ENCODE data around the gene CAPN1. TPM values are rescaled to one million over a fixed set of nuclear protein-coding genes. Genes with fewer than 3 reads are reported as not detected.
"Not testable (repeated sequence)": the region's sequence is repeated elsewhere in the genome, so short reads cannot be mapped to it uniquely, and the experiment has no call there.

Gene CAPN1
- polyA plus RNA-seq, 12 donors, result 64.7 to 140 (median 73.6) TPM; not detected in 1

- no peak for DNase-seq
Observed at GRCh38 chr11:65157336-65157735, 24.4 kb upstream of the CAPN1 start.

- DNase-seq, result no peak
Observed at GRCh38 chr11:65159012-65159411, 22.7 kb upstream of the CAPN1 start.

- DNase-seq, result no peak
Observed at GRCh38 chr11:65160643-65161042, 21.1 kb upstream of the CAPN1 start.

GRCh38 chr11:65163684-65164083 lies 18.0 kb upstream of the CAPN1 start:
- DNase-seq, result no peak

GRCh38 chr11:65165410-65166317 lies 16.1 kb upstream of the CAPN1 start:
- DNase-seq, result peak; percentile 43

GRCh38 chr11:65166893-65167292 lies 14.8 kb upstream of the CAPN1 start:
- DNase-seq, result no peak

- no peak for DNase-seq
Observed at GRCh38 chr11:65167656-65168055, 14.1 kb upstream of the CAPN1 start.

DNA sequence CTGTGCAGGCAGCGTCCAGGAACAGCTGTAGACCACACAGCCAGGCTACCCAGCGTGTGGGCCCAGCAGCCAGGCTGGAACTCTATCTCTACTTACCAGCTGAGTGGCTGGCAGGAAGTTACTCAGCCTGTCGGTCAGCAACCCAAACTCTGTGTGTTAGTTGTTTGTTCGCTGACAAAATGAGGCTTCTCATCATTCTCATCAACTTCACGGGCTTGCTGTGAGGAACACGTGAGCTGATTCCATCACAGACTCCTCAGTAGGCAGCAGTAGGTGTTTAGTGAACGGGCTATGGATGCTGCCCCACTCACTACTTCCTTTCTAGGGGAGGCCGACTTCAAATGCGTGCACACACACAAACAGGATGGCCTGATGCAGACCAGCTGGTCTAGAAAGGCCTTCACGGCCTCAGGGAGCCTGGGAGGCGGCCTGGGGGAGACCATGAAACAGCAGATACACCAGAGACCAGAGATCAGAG lies 12.5 kb upstream of the CAPN1 start:
- no peak for DNase-seq

GRCh38 chr11:65170058-65170534 lies 11.6 kb upstream of the CAPN1 start, which contains the start of gene SPDYC:
Gene SPDYC (plus strand): TSS chr11:65170233. CDS start chr11:65171358, 1,125 bp downstream.
- DNase-seq, result no peak

GRCh38 chr11:65172600-65172999 lies 9.1 kb upstream of the CAPN1 start:
- no peak for DNase-seq

DNA sequence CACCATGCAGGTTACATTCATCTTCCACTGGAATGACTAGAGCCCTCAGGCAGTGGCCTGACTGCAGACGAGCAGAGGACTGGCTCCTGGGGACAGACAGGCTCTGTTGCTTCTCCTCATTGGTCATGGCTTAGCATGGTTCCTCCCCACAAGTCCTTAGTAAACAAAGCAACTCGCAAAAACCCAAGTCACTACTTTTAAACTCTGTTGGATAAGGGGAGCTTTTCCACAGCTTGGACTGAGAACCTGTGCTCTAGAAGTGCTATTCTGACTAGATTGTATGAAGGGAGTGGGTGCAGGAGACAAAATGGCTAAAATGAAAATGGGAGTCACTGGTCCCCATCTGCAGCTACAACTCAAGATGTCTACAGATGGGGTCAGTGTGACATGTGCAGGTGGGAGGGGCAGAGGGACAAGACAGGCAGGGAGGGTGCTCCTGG lies 7.1 kb upstream of the CAPN1 start:
- not testable (repeated sequence) for DNase-seq

DNA sequence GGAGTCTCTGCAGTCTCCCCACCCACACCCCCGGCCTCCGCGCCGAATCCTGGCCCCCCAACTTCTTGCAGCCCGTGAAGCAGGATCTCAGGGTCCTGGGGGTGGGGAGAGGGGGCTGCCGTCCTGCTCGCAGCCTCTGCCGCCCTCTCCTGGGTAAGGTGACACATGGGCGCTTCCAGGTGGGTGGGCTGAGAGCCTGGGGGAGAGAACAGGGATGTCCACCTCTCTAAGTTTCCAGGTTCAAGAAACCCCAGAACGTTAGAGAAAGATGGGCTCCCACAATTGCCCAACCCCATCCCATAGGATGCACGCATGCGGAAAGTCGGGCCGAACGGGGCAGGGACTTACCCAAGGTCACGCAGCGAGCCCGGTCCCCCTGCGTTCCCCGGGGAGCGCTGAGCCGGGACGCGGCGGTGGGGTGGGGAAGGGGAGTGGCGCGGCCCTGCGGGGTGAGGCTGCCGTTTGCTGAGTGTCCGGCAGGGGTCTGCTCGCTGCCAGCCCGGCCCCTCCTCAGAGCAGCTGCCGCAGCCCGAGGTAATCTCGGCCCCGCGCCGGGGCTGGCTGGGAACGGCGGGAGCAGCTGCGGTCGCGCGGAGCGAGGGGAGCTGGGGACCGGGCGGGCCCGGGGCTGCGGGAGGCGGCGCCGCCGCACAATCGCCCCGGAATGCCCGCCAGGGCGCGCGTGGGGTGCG lies 705 bp upstream of the CAPN1 start:
- DNase-seq, result peak; percentile 67

- DNase-seq, result no peak
Observed at GRCh38 chr11:65182258-65183170, 786 bp downstream of the CAPN1 start.

DNA sequence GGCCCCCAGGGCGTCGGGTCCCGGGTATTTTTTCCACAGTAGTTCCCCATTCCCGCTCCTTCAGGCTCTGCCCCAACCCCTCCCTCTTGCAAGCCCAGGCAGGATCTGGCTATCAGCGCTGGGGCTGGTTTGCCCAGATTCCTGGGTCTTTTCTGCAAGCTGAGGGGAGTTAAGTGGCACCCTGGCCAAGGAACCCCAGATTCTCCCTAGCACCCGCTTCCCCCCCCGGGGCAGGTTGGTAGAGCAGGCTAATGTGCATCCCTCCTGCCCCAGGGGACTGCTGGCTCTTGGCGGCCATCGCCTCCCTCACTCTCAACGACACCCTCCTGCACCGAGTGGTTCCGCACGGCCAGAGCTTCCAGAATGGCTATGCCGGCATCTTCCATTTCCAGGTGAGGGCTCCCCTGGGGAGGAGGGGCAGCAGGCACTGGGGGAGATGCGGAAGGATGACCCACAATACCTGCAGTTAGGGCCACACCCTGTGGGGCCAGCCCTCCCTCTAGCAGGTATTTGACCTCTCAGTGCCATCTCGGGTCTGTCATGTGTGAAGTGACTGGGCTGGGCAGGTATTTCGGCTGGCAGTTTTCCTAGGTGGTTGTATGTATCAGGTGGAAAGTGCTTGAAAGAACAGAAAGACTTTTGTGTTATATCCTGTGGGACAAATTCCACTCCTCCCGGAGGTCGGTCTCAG lies 1.6 kb downstream of the CAPN1 start:
- no peak for DNase-seq

DNA sequence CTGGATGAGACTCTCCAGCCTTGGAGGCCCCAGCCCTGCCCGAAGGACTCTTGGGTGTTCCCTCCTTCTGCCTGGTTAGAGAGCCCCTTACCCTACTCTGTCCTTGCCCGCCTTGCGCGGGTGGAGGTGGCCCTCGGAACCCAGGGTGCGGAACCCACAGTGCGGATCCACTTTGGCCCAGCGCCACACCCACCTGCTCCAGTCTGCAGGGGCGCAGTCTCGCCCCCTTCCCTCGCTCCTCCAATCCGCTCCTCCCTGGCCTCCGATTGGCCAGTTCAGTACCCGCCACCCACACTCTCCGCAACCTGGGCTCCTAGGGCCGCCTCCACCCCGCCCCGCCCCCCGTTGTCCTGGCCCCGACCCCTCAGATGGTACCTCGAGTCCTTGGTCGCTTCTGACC lies 2.4 kb downstream of the CAPN1 start:
- no peak for DNase-seq

DNA sequence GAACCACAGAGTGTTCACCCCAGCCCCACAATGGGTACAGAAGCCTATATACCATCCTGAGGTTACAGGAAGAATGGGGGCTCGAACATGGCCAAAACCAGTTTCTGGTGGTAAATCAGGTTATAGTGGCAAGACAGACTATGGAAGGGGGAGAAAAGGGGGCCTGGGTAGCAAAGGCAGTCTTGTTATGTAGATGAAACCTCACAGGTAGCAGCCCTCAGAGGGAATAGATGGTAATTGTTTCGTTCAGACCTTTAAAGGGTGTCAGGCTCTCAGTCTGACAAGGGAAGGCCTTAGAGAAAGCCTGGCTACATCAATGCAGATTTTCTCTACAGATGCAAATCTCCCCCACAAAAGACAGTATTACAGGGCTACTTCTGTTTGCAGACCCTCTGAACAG lies 3.4 kb downstream of the CAPN1 start:
- no peak for DNase-seq

DNA sequence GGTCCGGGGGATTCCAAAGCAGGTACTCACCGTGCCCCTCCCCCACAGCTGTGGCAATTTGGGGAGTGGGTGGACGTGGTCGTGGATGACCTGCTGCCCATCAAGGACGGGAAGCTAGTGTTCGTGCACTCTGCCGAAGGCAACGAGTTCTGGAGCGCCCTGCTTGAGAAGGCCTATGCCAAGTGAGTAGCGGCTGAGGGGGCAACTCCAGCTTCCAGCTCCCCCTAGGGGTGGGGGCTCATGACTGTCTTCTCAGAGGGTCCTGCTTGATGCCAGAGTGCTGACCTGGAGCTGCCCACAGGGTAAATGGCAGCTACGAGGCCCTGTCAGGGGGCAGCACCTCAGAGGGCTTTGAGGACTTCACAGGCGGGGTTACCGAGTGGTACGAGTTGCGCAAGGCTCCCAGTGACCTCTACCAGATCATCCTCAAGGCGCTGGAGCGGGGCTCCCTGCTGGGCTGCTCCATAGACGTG lies 4.2 kb downstream of the CAPN1 start:
- DNase-seq, result no peak

DNA sequence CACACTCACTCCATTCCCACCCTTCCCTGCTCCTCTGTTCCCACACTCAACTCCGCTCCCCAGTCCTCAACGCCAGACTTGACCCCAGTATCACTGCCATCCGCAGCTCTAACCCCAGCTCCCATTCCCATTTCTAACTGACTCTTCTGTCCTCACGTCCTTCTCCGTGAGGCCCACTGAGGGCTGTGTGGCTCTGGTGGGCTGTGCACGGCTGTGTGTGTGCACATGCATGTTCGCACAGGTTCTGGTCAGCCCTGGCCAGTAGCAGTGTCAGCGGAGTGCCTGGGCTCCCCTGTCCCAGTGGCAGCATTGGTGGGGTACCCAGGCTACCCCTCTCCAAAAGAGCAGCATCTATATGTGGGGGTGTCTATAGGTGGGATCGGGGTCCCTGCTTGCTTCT lies 5.0 kb downstream of the CAPN1 start:
- DNase-seq, result no peak

DNA sequence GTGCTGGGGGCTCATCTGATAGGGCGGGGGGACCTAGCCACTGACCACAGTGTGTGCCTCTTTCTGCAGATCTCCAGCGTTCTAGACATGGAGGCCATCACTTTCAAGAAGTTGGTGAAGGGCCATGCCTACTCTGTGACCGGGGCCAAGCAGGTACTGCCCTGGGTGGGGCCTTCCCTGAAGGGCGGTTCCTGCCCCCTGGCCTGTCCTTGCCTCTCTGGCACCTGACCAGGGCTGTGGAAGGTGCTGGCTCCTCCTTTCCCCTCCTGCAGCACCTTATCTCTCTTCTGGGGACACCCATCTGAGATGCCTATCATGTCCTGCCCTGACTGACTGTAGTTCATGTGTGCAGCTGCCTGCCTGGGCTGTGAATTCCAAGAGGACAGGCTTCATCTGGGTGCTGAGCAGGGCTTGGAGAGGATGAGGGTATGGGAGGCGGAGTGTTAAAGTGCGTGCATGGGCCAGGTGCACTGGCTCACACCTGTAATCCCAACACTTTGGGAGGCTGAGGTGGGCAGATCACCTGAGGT lies 5.5 kb downstream of the CAPN1 start:
- DNase-seq, result no peak

DNA sequence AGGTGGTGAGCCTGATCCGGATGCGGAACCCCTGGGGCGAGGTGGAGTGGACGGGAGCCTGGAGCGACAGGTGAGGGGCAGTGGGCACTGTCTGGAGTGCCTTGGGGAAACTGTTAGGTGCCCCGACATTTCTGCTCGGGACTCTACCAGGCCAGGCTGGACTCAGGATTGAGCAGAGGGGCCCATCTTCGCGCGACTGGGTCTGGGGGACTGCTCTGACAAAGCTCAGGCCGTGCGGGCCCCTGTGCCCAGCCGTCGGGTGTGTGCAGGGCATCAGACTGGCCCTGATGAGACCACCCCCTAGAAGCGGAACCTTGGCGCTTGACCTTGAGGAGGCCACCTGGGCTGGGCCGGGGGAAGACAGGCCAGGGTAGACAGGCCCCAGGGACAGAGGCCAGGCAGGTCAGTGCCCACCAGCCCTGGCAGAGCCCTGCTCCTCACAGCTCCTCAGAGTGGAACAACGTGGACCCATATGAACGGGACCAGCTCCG lies 6.3 kb downstream of the CAPN1 start:
- no peak for DNase-seq

Measured in muscle of arm (tissue), 12 donors.